HG03159 (cell line): ENCODE results near the gene CDKL1.
"Not testable (repeated sequence)": the region's sequence is repeated elsewhere in the genome, so short reads cannot be mapped to it uniquely, and the experiment has no call there.

Source experiments
- ATAC-seq: cut with Tn5 transposase; IDR thresholded peaks from one replicate; pipeline ENCODE4 v1.9.1; 2021; ENCODE audit warnings: mild to moderate bottlenecking, moderate library complexity; ENCODE audit not compliant: unreplicated experiment

CDKL1 gene

DNA sequence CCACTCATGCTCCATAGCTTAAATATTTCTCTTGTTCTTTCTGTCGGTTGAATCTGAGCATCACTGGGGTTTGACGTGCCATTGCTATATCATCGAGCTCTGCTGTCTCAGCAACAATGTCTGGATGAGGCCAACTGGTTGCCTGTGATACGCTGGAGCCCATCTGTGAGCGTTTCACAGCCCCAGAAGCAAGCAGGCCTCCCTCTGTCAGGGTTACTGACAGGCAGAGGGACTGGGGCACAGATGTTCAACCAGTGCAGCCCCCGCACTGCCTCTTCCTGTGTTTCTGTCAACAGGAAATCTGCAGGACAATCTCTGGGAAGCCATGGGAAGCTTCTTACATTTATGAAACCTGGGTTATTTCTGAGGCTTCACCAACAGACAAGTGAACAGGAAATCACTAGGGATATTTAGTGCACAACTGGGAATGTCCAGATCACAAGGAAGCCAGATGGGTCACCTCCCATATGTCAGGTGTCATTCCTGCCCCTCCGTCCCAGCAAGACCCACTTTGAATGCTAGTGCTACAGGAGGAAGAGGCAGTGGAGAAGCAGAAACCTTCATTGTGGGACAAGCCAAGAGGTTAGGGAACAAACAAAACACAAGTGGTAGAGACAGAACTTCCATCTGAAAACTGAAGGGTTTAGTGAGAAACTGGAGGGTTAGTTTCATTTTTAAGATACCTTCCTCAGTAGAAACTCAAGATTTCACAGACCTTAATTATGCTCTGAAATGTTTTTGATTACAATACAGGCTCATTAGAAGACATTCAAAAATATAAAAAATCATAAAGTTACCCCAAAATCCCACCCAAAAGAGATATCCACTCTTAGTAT lies 60.5 kb downstream of the CDKL1 start:
- ATAC-seq, result no peak

DNA sequence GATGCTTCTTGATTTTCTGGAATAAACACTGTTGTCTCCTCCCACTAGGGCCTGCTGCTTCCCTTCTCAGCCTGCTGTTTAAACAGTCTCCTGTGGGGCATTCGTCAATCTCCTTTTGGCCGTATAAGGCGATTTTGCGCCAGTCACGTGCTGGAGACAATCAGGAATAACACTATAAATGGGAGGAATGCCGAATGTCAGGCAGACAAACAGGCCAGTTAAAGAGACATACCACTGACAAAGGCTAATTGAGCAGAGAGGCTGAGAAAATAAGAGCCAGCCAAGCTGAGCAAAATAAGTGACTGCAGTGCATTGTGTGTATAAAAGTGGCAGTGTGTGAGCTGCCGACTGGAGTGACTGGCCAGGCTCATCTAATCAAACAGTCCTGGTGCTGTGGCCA lies 61.3 kb downstream of the CDKL1 start:
- no peak for ATAC-seq

DNA sequence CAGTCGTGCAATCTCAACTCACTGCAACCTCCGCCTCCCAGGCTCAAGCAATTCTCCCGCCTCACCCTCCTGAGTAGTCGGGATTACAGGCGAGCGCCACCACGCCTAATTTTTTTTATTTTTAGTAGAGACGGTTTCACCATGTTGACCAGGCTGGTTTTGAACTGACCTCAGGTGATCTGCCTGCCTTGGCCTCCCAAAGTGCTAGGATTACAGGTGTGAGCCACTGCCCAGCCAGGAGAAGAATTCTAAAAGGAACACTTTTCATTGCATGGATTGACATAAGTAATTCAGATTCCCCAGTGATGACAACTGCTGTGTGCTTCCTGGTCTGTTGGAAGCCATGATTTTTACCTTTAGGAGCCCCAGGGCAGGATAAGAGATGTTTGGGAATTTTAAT lies 62.5 kb downstream of the CDKL1 start:
- no peak for ATAC-seq

DNA sequence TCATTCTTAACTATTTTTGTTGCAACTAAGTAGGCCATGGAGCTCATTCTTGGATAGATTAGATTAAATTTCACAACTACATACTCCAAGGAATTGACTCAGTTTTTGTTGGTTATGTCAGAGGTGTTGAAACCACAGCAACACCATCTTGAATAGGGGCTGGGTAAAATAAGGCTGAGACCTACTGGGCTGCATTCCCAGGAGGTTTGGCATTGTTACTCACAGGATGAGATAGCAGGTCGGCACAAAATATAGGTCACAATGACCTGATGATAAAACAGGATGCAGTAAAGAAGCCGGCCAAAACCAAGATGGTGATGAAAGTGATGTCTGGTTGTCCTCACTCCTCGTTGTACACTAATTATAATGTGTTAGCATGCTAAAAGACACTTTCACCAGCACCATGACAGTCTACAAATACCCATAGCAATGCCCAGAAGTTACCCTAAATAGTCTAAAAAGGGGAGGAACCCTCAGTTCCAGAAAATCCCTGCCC lies 63.6 kb downstream of the CDKL1 start:
- ATAC-seq, result no peak

DNA sequence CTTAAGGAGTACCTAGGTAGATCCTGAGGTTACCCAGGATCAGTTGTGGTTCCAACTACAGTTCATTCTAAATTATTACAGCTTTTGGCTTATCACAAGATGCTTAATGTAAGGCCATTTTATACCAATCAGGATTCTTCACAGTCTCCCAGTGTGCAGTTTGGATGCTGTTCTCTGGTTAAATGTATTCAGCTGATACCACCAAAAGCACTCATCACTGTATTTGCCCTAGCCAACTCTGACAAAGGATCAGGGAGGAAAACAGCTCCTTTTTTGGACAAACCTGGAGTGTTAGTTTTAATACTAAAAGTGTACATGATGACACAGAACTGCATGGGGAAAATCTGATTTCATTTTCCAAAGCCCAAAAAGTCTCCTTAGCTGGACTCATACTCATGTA lies 65.1 kb downstream of the CDKL1 start:
- ATAC-seq, result no peak

DNA sequence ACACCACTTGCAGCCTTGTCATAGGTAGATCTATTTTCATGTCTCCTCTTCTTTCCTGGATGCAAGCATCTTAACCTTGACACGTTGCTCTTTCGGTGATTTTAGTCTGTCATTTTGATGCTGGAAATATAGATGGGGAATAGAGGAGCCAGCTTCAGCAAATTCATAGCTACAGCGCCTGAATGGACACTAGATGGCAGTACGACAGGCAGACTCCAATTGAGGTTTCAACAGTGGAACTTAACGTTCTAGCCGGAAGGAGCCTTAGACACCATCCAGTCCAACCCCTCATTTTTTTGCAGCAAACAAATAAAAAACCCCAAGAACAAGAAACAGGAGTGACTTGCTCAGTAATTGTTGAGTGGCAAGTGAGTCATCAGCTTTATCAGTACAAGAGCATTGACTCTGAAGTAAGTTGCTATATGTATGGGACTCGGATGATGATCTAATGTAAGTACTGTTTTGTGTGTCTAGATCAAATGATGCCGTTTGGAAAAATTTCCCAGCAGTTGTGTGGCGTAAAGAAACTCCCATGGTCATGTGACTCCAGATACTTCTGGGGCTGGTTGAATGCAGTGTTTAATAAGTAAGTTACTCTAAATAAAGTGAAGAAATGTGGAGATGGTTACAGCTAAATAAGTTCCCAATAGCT lies 75.5 kb downstream of the CDKL1 start:
- peak; percentile 83 for ATAC-seq

DNA sequence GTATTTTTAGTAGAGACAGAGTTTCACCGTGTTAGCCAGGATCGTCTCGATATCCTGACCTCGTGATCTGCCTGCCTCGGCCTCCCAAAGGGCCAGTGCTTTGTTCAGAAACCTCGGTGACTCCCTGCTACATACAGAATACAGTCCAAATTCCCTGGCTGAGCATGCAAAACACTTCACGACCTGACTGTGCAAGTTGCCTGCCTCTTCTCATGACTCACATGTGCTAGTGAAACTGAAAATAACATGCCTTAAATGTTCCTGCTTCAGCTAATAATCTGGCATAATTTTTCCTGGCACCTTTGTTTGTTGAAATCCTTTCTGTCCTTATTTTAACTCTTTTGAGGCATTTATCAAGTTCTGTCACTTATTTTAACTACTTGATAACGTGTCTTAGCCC lies 76.4 kb downstream of the CDKL1 start:
- no peak for ATAC-seq

DNA sequence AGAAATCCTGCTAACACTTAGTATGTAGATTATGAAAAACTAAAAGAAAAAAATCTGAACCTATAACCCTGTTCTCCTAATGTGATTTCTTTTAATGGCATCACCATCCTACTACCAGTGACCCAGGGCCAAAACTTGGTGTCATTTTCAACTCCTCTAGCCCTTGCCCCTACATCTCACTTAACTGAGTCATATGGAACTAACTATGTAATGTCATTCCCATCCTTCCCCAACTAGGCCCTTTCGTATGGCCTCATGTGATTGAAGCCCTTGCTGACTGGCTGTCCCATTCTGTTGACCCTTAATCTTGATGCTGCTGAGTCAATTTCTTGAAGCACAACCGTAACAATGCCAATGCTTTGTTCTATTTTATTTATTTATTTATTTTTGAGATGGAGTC lies 77.0 kb downstream of the CDKL1 start:
- no peak for ATAC-seq

DNA sequence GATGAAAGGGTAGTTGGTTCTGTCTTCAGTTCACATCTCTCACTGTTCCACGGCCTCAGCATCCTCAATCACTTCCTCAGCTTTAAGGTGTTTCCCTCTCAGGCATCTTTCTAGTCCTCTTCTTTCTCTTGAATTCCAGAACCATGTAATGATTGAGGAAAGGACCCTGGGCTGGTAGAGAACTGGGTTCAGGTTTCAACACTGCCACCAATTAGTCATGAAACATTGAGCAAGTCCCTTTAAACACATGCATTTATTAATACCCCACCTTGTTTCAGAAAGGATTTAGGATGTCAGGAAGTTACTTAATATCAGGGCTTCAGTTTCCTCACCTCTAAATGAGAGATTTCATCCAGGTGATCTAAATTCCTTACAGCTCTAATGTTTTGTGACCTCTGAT lies 77.4 kb downstream of the CDKL1 start:
- ATAC-seq, result no peak

DNA sequence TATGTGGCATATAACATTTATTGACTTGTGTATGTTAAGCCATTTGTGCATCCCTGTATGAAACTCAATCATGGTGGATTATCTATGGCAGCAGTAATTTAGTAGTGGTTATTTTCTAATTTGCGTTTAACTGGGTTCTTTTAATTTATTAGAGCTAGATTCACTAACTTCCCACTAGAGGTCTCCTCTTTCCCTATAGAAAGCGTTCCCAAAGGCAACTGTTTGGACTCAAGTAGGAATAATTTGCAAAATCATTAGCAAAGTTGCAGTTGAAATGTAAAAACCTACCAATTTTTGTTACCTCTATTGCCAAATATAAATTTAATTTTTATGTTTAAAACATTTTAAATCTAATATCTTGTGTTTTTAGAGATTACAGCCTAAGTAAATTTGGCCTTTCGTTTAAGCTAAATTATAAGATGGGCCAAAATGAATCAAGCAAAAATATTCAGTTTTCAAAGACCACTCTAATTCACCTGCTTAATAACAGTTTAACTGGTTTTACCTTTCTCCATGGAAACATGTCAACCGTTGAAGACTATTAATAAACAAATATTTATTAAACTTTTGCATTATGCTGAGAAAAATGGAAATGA lies 78.6 kb downstream of the CDKL1 start:
- ATAC-seq, result no peak

DNA sequence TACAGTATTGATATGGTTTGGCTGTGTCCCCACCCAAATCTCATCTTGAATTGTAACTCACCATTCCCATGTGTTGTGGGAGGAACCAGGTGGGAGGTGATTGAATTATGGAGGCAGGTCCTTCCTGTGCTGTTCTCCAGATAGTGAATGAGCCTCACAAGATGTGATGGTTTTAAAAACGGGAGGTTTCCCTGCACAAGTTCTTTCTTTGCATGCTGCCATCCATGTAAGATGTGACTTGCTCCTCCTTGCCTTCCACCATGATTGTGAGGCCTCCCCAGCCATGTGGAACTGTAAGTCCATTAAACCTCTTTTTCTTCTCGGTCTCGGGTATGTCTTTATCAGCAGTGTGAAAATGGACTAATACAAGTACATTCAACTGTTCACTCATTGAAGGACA lies 82.6 kb downstream of the CDKL1 start:
- ATAC-seq, result not testable (repeated sequence)

DNA sequence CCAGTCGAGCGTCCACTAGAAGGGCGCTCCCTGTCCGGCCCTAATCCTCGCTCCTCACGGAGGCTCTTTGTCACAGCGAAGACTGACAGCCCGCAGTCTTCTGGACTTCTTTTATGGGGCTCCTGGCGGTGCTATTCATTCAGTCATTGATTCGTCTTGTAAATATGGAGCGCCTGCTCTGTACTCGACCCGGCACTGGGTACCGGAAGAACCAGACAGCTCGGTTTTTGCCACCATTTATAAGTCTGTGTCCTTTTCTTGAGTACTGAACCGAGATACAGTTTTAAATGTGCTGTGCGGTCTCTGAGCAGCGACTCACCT lies 84.0 kb downstream of the CDKL1 start:
- ATAC-seq, result peak; percentile 26

DNA sequence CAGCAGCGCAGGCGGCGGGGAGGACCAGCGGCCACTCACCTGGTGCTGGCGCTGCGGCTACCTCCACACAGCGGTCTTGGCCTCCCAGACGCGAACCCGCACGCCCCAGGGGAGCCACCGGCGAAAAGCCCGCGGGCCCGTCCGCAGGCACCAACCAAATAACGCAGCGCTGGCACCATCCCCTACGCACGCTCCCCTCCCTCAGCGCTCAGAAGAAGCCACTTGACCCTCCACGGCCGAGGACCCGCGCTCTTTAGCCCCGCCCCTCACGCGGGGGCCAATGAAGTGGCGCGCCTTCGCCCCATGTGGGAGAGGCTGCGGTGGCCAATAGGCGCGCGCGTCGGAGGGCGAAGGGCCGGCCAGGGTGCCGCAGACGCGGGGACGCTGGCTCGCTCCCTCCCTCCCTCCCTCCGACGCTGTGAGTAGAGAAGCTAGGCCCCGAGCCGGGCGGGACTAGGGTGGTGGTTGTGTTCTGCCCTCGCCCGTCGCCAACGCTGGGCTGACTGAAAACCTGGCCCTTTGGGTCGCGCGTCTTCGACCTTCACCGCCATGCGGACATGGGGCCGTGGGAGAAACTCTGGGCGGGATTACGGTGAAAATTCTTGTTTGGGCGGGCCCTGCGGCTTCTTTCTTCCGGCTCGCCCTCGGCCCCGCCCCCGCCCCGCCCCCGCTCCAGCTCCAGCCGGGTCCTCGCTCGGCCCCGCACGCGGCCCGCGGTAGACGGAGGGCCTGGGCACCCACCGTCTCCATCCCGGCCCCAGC lies 84.5 kb downstream of the CDKL1 start, which contains the start of the genes DMAC2L and L2HGDH:
Gene DMAC2L (plus strand): TSS at position 353 of the 762 bp plus-strand sequence. CDS start 9,164 bp downstream, outside the sequence.
Gene L2HGDH (minus strand): TSS at position 258 of the 762 bp plus-strand sequence. CDS start 79 bp downstream, at position 179.
- ATAC-seq, result peak; percentile 93

DNA sequence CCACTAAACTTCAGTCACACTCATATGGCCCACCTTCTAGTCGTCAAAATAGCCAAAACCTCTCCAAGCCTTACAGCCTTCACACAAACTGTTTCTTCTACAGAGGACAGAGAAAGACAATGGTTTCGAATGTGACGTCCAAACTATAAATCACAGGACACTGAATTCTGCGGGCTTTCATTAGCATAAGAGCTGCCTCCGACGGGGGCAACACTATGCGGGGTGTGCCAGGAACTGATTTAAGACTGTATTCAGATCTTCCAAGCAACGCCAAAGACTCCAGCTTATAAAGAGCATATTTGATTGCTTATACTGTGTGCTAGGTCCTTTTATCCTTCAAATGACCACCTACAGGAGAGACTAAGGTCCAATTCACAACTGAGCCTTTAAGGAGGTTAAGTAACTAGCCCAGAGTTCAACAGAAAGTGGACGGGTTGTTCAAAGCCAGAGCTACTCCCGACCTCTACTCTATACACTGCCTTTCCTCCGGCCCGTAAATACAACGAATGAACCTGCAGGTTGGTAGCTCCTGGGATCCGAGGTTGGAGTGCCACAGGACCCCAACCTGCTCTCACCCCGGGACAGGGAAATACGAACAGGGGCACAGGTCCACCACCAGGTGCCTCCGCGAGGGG lies 85.2 kb downstream of the CDKL1 start:
- ATAC-seq, result no peak

DNA sequence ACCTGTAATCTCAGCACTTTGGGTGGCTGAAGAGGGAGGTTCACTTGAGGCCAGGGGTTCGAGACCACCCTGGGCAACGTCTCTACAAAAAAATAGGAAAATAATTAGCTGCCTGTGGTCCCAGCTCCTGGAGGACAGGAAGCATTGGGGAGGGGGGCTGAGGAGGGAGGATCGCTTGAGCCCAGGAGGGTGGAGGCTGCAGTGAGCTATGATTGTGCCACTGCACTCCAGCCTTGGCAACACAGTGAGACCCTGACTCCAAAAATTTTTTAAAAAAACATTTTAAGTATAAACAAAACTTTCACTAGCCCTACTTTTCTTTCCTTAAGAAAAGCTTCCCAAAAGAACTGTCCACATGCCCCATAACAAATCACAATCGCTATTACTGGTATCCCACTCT lies 86.2 kb downstream of the CDKL1 start:
- no peak for ATAC-seq

DNA sequence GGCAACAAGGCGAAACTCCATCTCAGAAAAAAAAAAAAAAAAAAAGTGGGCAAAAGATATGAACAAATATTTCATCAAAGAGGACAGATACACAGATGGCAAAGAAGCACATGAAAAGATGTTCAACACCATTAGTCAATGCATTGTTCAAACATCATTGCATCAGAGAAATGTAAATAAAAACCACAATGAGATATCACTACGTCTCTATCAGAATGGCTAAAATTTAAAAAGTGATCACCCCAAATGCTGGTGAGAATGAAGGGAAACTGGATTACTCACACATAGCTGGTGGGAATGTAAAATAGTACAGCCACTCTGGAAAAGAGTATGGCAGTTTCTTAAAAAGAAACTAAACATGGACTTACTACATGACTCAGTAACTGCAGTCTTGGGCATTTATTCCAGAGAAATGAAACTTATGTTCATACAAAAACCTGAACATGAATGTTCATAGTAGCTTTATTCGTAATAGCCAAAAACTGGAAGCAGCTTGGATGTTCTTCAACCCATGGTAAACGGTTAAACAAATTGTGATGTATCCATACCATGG lies 88.2 kb downstream of the CDKL1 start:
- no peak for ATAC-seq

DNA sequence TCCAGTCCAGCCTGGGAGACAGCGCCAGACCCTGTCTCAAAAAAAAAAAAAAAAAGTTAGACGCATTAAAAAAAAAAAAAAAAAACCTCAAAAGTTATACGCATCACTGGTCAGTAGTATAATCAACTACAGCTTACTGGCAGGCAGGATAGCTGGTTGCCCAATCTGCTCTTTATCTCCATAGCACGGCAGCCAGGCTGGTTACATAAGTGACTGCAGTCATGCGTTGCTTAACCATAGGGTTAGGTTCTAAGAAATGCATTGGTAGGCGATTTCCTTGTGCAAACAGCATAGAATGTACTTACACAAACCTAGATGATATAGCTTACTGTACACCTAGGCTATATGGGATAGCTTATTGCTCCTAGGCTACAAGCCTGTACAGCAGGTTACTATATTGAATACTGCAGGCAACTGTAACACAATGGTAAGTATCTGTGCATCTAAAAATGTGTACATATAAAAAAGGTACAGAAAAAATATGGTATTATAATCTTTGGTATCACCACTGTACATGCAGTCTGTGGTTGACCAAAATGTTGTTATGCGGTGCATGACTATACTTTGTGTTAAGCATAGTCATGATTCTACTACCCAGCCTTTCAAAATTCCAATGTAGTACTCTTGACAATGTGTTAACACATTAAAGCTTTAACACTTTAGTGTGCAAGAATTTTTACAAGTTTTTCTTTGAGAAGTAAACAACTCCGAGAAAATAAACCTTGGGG lies 92.8 kb downstream of the CDKL1 start:
- ATAC-seq, result no peak

DNA sequence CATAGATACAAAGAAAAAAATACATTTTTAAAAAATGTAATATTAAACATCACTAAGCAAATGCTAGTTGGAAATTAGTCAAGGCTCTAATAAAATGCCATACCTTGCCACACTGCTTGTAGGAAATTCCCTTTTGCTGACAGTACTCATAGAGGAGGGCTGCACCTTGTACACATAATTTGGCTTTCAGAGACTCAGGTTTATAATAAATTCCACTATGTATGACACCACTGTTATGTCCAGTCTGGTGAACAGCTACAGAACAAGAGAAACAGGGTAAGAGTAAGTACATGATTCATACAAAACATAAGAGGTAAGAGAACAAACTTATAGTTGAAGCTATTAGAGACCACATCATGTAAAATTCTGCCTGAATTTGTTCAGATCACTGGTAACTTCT lies 94.8 kb downstream of the CDKL1 start:
- ATAC-seq, result no peak

DNA sequence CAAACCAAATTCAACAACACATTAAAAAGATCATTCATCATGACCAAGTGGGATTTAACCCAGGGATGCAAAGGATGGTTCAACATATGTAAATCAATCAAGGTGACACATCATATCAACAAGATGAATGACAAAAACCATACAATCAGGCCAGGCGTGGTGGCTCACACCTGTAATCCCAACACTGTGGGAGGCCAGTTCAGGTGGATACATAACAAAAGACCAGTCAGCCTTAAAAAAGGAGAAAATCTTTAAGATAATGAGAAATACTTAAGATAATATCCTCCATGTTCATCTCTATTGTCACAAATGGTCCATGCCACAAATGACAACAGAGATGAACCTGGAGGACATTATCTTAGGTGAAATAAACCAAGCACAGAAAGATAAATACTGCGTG lies 97.1 kb downstream of the CDKL1 start:
- ATAC-seq, result no peak

DNA sequence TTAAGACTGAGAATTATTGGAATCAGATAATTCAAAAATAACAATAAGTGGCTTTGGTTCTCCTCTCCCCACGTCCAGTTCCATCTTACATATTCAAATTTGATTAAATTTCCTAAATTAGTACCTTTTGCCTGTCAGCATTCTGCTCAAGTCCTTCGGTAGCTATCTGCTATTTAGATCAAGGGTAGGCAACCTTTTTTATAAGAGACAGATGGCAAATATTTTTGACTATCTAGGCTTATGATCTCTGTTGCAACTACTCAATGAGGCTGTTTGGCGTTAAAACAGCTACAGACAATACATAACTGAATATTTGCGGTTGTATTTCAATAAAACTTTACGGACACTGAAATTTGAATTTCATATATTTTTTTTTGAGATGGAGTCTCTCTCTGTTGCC lies 106.4 kb downstream of the CDKL1 start:
- no peak for ATAC-seq
